ENCODE measurements around the gene PLCXD3. TPM values are rescaled to one million over a fixed set of nuclear protein-coding genes. Genes with fewer than 3 reads are reported as not detected.
"Not testable (repeated sequence)": the region's sequence is repeated elsewhere in the genome, so short reads cannot be mapped to it uniquely, and the experiment has no call there.

The PLCXD3 gene
- polyA plus RNA-seq, 1 donor (not counting 4 experiments of a cell fraction or from before 2014, with no cell fraction given): not detected

GRCh38 chr5:41325074-41325473 is 185.3 kb downstream of the PLCXD3 start:
- no peak for FAIRE-seq

GRCh38 chr5:41322826-41323225 is 187.6 kb downstream of the PLCXD3 start:
- H3K4me2 ChIP-seq (ENCODE audit: control insufficient read depth, extremely low read depth, insufficient read depth, low read depth, low read length); H4K20me1 ChIP-seq (ENCODE audit: control insufficient read depth, extremely low read depth, insufficient read depth, low read length); H2AFZ ChIP-seq (ENCODE audit: control insufficient read depth, low read length); H3K79me2 ChIP-seq (ENCODE audit: control insufficient read depth, insufficient read depth, low read length); H3K27me3 ChIP-seq (ENCODE audit: control insufficient read depth, extremely low read depth, insufficient read depth, low read length); FAIRE-seq; DNase-seq (ENCODE audit: low read depth, low spot score); H3K9me1 ChIP-seq (ENCODE audit: control insufficient read depth, extremely low read depth, insufficient read depth, low read length); dilution Hi-C loops (cut with MboI; ENCODE audit: extremely low pct_ligation_motif_present, low sequenced_read_pairs); H3K4me1 ChIP-seq (ENCODE audit: control insufficient read depth, extremely low read depth, insufficient read depth, low read length); H3K4me3 ChIP-seq (ENCODE audit: control insufficient read depth in 2 of 3, extremely low read depth in 1 of 3, insufficient read depth in 2 of 3, low read depth in 1 of 3, low read length in 3 of 3); H3K27ac ChIP-seq (ENCODE audit: control insufficient read depth, insufficient read depth, low read length); H3K36me3 ChIP-seq (ENCODE audit: control insufficient read depth in 2 of 2, extremely low read depth in 1 of 2, insufficient read depth in 2 of 2, low read length in 2 of 2); H3K9ac ChIP-seq (ENCODE audit: control insufficient read depth, extremely low read depth, insufficient read depth, low read length); H3K9me3 ChIP-seq (ENCODE audit: control insufficient read depth, low read depth, low read length): not testable (repeated sequence)

More at GRCh38 chr5:41325074-41325473, 185.3 kb downstream of the PLCXD3 start:
- Histone ChIP-seq H3K4me2 (ENCODE audit: control insufficient read depth, extremely low read depth, insufficient read depth, low read depth, low read length) (no peak overlapping the region), H4K20me1 (ENCODE audit: control insufficient read depth, extremely low read depth, insufficient read depth, low read length) (no peaks in the 10 kb centered on the region), H3K4me1 (ENCODE audit: control insufficient read depth, extremely low read depth, insufficient read depth, low read length) (no peaks in the 10 kb centered on the region), H3K27me3 (ENCODE audit: control insufficient read depth, extremely low read depth, insufficient read depth, low read length) (no peaks in the 10 kb centered on the region), H3K4me3 (ENCODE audit: control insufficient read depth in 2 of 3, extremely low read depth in 1 of 3, insufficient read depth in 2 of 3, low read depth in 1 of 3, low read length in 3 of 3) (no peak overlapping the region), H3K79me2 (ENCODE audit: control insufficient read depth, insufficient read depth, low read length) (no peaks in the 10 kb centered on the region), H3K36me3 (ENCODE audit: control insufficient read depth in 2 of 2, extremely low read depth in 1 of 2, insufficient read depth in 2 of 2, low read length in 2 of 2) (no peaks in the 10 kb centered on the region), H2AFZ (ENCODE audit: control insufficient read depth, low read length) (no peak overlapping the region), H3K9me1 (ENCODE audit: control insufficient read depth, extremely low read depth, insufficient read depth, low read length) (no peaks in the 10 kb centered on the region), H3K9me3 (ENCODE audit: control insufficient read depth, low read depth, low read length) (no peaks in the 10 kb centered on the region), H3K27ac (ENCODE audit: control insufficient read depth, insufficient read depth, low read length) (no peak overlapping the region), H3K9ac (ENCODE audit: control insufficient read depth, extremely low read depth, insufficient read depth, low read length) (no peak overlapping the region)
- DNase-seq (ENCODE audit: low read depth, low spot score): no peak
- TF ChIP-seq EZH2 (IDR thresholded peaks at IDR 0.05; ENCODE audit: low read length): no peak
- no peak for TF ChIP-seq CTCF (optimal IDR thresholded peaks at IDR 0.05 in 1 of 3, IDR thresholded peaks at IDR 0.05 in 1 of 3, conservative IDR thresholded peaks at IDR 0.05 in 1 of 3; ENCODE audit: extremely low read depth in 1 of 3, insufficient read depth in 2 of 3, low read length in 3 of 3)
- dilution Hi-C loops (cut with MboI; ENCODE audit: extremely low pct_ligation_motif_present, low sequenced_read_pairs): no loop called here

DNA sequence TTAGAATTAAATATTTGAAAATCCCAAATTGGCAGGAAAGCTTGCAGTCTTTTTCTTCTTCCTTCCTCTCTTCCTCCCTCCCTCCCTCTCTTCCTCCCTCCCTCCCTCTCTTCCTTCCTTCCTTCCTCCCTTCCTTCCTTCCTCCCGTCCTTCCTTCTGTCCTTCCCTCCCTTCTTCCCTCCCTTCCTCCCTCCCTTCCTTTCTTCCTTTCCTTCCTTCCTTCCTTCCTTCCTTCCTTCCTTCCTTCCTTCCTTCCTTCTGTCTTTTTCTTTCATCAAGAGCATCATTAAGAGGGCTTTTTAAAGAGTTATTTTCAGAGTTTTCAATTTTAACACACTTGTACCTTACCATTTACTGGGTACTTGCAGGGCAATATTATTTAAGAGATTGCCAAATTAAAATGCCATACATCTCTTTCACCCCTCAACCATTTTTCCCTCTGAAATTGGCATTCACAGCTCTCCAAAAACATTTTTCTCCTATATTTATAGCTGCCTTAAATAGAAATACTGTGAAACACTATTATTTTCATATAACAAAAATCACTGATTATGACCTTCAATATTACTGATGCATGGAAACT is 197.8 kb downstream of the PLCXD3 start:
- DNase-seq (ENCODE audit: low read depth, low spot score) (no peak), FAIRE-seq (no peak)
- H3K36me3 ChIP-seq (ENCODE audit: control insufficient read depth in 2 of 2, extremely low read depth in 1 of 2, insufficient read depth in 2 of 2, low read length in 2 of 2): no peaks in the 10 kb centered on the region
- no peaks in the 10 kb centered on the region for H3K27me3 ChIP-seq (ENCODE audit: control insufficient read depth, extremely low read depth, insufficient read depth, low read length)
- no peak overlapping the region for H3K9ac ChIP-seq (ENCODE audit: control insufficient read depth, extremely low read depth, insufficient read depth, low read length)
- no peaks in the 10 kb centered on the region for H3K4me1 ChIP-seq (ENCODE audit: control insufficient read depth, extremely low read depth, insufficient read depth, low read length)
- no peaks in the 10 kb centered on the region for H4K20me1 ChIP-seq (ENCODE audit: control insufficient read depth, extremely low read depth, insufficient read depth, low read length)
- no peaks in the 10 kb centered on the region for H3K9me3 ChIP-seq (ENCODE audit: control insufficient read depth, low read depth, low read length)
- dilution Hi-C loops (cut with MboI; ENCODE audit: extremely low pct_ligation_motif_present, low sequenced_read_pairs): no loop called here
- H3K27ac ChIP-seq (ENCODE audit: control insufficient read depth, insufficient read depth, low read length): no peak overlapping the region
- H3K4me2 ChIP-seq (ENCODE audit: control insufficient read depth, extremely low read depth, insufficient read depth, low read depth, low read length): no peak overlapping the region
- no peaks in the 10 kb centered on the region for H3K9me1 ChIP-seq (ENCODE audit: control insufficient read depth, extremely low read depth, insufficient read depth, low read length)
- TF ChIP-seq EZH2 (IDR thresholded peaks at IDR 0.05; ENCODE audit: low read length) (no peak), CTCF (optimal IDR thresholded peaks at IDR 0.05 in 1 of 3, IDR thresholded peaks at IDR 0.05 in 1 of 3, conservative IDR thresholded peaks at IDR 0.05 in 1 of 3; ENCODE audit: extremely low read depth in 1 of 3, insufficient read depth in 2 of 3, low read length in 3 of 3) (no peak)
- H3K4me3 ChIP-seq (ENCODE audit: control insufficient read depth in 2 of 3, extremely low read depth in 1 of 3, insufficient read depth in 2 of 3, low read depth in 1 of 3, low read length in 3 of 3): no peak overlapping the region
- no peaks in the 10 kb centered on the region for H3K79me2 ChIP-seq (ENCODE audit: control insufficient read depth, insufficient read depth, low read length)
- H2AFZ ChIP-seq (ENCODE audit: control insufficient read depth, low read length): no peak overlapping the region
